Neural cell (in vitro differentiated cells): ENCODE data around the gene SEC24C. TPM values are rescaled to one million over a fixed set of nuclear protein-coding genes. Genes with fewer than 3 reads are reported as not detected.

Experiments
- H2AFZ ChIP-seq: fragments of 200-600, 300-800 bp; sonication (generic), shearing (Covaris generic); 2 replicates; pipeline ENCODE4 v1.6.0; 2014; ENCODE audit warnings: low read depth, mild to moderate bottlenecking, antibody characterized with exemption, low read length, moderate library complexity
- H3F3A ChIP-seq: fragments of 200-600 bp; shearing (Covaris generic); 2 replicates; pipeline ENCODE4 v1.6.1; 2016; ENCODE audit warnings: mild to moderate bottlenecking, moderate library complexity, mixed read lengths, antibody characterized with exemption, low read length; ENCODE audit not compliant: insufficient read depth, poor library complexity, severe bottlenecking
- H3K27ac ChIP-seq: fragments of 200-600, 300-800 bp; sonication (generic), shearing (Covaris generic); 2 replicates; pipeline ENCODE4 v1.5.1; 2014; ENCODE audit warnings: mild to moderate bottlenecking, low read length, moderate library complexity
- H3K27me3 ChIP-seq: fragments of 300-800, 200-600 bp; sonication (generic), shearing (Covaris generic); 2 replicates; pipeline ENCODE4 v1.6.0; 2014; ENCODE audit warnings: mild to moderate bottlenecking, low read depth, low read length, moderate library complexity; ENCODE audit not compliant: insufficient read depth
- H3K36me3 ChIP-seq: fragments of 300-800, 200-600 bp; sonication (generic), shearing (Covaris generic); 2 replicates; pipeline ENCODE4 v1.5.1; 2014; ENCODE audit warnings: mild to moderate bottlenecking, antibody characterized with exemption, low read length, moderate library complexity; ENCODE audit not compliant: insufficient read depth
- H3K4me2 ChIP-seq: fragments of 300-800, 200-600 bp; sonication (generic), shearing (Covaris generic); 2 replicates; pipeline ENCODE4 v1.6.0; 2014; ENCODE audit warnings: mild to moderate bottlenecking, low read length
- H3K4me3 ChIP-seq: fragments of 300-800, 200-600 bp; sonication (generic), shearing (Covaris generic); 2 replicates; pipeline ENCODE4 v1.5.1; 2014; ENCODE audit warnings: mild to moderate bottlenecking, low read length, moderate library complexity
- H3K79me2 ChIP-seq: fragments of 200-600 bp; shearing (Covaris generic); replicated peaks from 2 replicates; pipeline ENCODE4 v1.6.0; 2014; ENCODE audit warnings: mild to moderate bottlenecking, low read length, moderate library complexity; ENCODE audit not compliant: insufficient read depth
- H3K9ac ChIP-seq: fragments of 300-800, 200-600 bp; sonication (generic), shearing (Covaris generic); 2 replicates; pipeline ENCODE4 v1.6.1; 2016; ENCODE audit warnings: mild to moderate bottlenecking, low read length, mixed read lengths
- H3K9me2 ChIP-seq: fragments of 200-600 bp; shearing (Covaris generic); 2 replicates; pipeline ENCODE4 v1.6.1; 2016; ENCODE audit warnings: mild to moderate bottlenecking, low read length, mixed read lengths; ENCODE audit not compliant: insufficient read depth
- H3K9me3 ChIP-seq: fragments of 200-600, 300-800 bp; sonication (generic), shearing (Covaris generic); 2 replicates; pipeline ENCODE4 v1.6.1; 2016; ENCODE audit warnings: mild to moderate bottlenecking, mixed run types, low read length, moderate library complexity, mixed read lengths
- H4K20me1 ChIP-seq: fragments of 200-600 bp; shearing (Covaris generic); 2 replicates; pipeline ENCODE4 v1.6.1; 2016; ENCODE audit warnings: mild to moderate bottlenecking, mixed run types; ENCODE audit not compliant: insufficient read depth
- EP300 ChIP-seq: fragments of 450-650 bp; conservative IDR thresholded peaks from 2 replicates; pipeline ENCODE4 v1.6.1; 2014; ENCODE audit warnings: antibody characterized with exemption, mild to moderate bottlenecking, moderate library complexity; ENCODE audit not compliant: poor library complexity, severe bottlenecking
- EZH2 ChIP-seq: fragments of 200-600, 300-800 bp; shearing (Covaris generic), sonication (generic); IDR thresholded peaks from 2 replicates; pipeline ENCODE4 v1.6.1; 2014; ENCODE audit warnings: antibody characterized with exemption, low read length, borderline replicate concordance, mild to moderate bottlenecking; ENCODE audit not compliant: insufficient read depth, poor library complexity, severe bottlenecking
- MXI1 ChIP-seq: fragments of 450-650 bp; conservative IDR thresholded peaks from 2 replicates; pipeline ENCODE4 v1.6.1; 2014; ENCODE audit warnings: antibody characterized with exemption, mild to moderate bottlenecking; ENCODE audit not compliant: poor library complexity, severe bottlenecking
- POLR2AphosphoS5 ChIP-seq: IDR thresholded peaks from 2 replicates; pipeline ENCODE4 v1.6.1; 2012
- RAD21 ChIP-seq: fragments of 450-650 bp; conservative IDR thresholded peaks from 2 replicates; pipeline ENCODE4 v1.6.1; 2014; ENCODE audit warnings: antibody characterized with exemption, mild to moderate bottlenecking, moderate library complexity
- SMC3 ChIP-seq: fragments of 450-650 bp; conservative IDR thresholded peaks from 2 replicates; pipeline ENCODE4 v1.6.1; 2014; ENCODE audit warnings: antibody characterized with exemption, mild to moderate bottlenecking, moderate library complexity; ENCODE audit not compliant: poor library complexity
- TAF1 ChIP-seq: IDR thresholded peaks from 2 replicates; pipeline ENCODE4 v1.6.1; 2012; ENCODE audit warnings: low read depth
- polyA plus RNA-seq: library from polyadenylated mRNA; depleted of rRNA; stranded (reverse); fragments of >200 nt; gene quantifications from 2 replicates; pipeline ENCODE4 v1.2.3, GENCODE V29; 2014
- TF ChIP-seq, protein P1 (sequence below): fragments of 450-650 bp; IDR thresholded peaks from 2 replicates; pipeline ENCODE4 v1.5.1; 2014; ENCODE audit warnings: antibody characterized with exemption, mild to moderate bottlenecking, moderate library complexity; ENCODE audit not compliant: poor library complexity, severe bottlenecking
- TF ChIP-seq, protein P2 (sequence below): IDR thresholded peaks from 2 replicates; pipeline ENCODE4 v1.6.1; 2012; ENCODE audit warnings: borderline replicate concordance

Gene SEC24C
- polyA plus RNA-seq, 1 donor from 2014 or later, result 43.0 TPM

DNA sequence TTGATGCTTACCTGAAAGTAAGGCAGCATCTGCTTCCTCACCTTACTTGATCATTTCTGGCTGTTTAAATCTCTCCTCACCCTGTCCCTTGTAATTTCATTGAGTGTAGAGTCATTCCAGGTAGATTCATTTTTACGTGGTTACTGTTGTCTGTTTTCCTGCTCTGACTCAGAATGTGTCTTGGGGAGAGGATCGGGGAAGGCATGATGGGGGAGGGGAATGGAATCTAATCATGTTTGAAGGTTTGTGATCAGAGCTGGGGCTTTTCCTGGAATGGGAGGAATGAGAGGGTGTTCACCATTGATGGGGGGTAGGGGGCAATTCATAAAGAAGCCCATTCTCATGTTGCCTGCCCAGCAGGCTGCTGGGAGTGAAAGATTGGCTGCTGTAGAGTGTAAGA lies 18.7 kb downstream of the SEC24C start:
- Histone ChIP-seq H3K9me2 (no peaks in the 10 kb centered on the region), H3F3A (no peaks in the 10 kb centered on the region), H3K9me3 (no peaks in the 10 kb centered on the region), H2AFZ (no peak overlapping the region), H3K4me3 (no peak overlapping the region), H3K9ac (no peak overlapping the region), H3K79me2 (no peaks in the 10 kb centered on the region), H3K4me2 (no peak overlapping the region), H3K36me3 (no peaks in the 10 kb centered on the region), H3K27ac (no peak overlapping the region), H3K27me3 (no peaks in the 10 kb centered on the region), H4K20me1 (no peaks in the 10 kb centered on the region)
- TF ChIP-seq RAD21 (no peak), MXI1 (no peak), EZH2 (no peak), EP300 (no peak), SMC3 (no peak), POLR2AphosphoS5 (no peak), TAF1 (no peak)
- TF ChIP-seq, protein P1, sequence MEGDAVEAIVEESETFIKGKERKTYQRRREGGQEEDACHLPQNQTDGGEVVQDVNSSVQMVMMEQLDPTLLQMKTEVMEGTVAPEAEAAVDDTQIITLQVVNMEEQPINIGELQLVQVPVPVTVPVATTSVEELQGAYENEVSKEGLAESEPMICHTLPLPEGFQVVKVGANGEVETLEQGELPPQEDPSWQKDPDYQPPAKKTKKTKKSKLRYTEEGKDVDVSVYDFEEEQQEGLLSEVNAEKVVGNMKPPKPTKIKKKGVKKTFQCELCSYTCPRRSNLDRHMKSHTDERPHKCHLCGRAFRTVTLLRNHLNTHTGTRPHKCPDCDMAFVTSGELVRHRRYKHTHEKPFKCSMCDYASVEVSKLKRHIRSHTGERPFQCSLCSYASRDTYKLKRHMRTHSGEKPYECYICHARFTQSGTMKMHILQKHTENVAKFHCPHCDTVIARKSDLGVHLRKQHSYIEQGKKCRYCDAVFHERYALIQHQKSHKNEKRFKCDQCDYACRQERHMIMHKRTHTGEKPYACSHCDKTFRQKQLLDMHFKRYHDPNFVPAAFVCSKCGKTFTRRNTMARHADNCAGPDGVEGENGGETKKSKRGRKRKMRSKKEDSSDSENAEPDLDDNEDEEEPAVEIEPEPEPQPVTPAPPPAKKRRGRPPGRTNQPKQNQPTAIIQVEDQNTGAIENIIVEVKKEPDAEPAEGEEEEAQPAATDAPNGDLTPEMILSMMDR, result no peak
- TF ChIP-seq, protein P2, sequence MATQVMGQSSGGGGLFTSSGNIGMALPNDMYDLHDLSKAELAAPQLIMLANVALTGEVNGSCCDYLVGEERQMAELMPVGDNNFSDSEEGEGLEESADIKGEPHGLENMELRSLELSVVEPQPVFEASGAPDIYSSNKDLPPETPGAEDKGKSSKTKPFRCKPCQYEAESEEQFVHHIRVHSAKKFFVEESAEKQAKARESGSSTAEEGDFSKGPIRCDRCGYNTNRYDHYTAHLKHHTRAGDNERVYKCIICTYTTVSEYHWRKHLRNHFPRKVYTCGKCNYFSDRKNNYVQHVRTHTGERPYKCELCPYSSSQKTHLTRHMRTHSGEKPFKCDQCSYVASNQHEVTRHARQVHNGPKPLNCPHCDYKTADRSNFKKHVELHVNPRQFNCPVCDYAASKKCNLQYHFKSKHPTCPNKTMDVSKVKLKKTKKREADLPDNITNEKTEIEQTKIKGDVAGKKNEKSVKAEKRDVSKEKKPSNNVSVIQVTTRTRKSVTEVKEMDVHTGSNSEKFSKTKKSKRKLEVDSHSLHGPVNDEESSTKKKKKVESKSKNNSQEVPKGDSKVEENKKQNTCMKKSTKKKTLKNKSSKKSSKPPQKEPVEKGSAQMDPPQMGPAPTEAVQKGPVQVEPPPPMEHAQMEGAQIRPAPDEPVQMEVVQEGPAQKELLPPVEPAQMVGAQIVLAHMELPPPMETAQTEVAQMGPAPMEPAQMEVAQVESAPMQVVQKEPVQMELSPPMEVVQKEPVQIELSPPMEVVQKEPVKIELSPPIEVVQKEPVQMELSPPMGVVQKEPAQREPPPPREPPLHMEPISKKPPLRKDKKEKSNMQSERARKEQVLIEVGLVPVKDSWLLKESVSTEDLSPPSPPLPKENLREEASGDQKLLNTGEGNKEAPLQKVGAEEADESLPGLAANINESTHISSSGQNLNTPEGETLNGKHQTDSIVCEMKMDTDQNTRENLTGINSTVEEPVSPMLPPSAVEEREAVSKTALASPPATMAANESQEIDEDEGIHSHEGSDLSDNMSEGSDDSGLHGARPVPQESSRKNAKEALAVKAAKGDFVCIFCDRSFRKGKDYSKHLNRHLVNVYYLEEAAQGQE, result no peak

DNA sequence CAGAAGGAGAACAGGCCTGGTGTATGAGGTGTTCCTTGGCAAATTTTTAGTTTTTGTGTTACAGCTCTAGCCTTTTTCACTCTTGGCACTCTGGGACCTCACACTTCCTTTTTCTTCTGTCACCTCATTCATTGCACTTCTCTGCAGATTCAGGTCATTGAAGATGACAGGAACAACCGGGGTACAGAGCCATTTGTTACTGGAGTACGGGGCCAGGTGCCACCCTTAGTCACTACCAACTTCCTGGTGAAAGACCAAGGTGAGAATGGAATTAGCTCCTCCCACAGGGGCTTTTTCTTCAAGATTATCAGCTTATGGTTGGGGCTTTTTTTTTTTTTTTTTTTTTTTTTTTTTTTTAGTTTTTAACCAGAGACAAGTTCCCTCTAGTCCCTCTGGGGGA lies 19.2 kb downstream of the SEC24C start:
- Histone ChIP-seq H3K79me2 (no peaks in the 10 kb centered on the region), H3K9me3 (no peaks in the 10 kb centered on the region), H3K27ac (no peak overlapping the region), H3K36me3 (no peaks in the 10 kb centered on the region), H3F3A (no peaks in the 10 kb centered on the region), H3K9ac (no peak overlapping the region), H3K27me3 (no peaks in the 10 kb centered on the region), H4K20me1 (no peaks in the 10 kb centered on the region), H3K4me3 (no peak overlapping the region), H3K9me2 (no peaks in the 10 kb centered on the region), H3K4me2 (no peak overlapping the region), H2AFZ (no peak overlapping the region)
- no peak for TF ChIP-seq POLR2AphosphoS5
- TF ChIP-seq, protein P2, result no peak
- no peak for TF ChIP-seq TAF1
- TF ChIP-seq, protein P1, result no peak
- TF ChIP-seq EP300, result no peak
- TF ChIP-seq RAD21, result no peak
- no peak for TF ChIP-seq SMC3
- TF ChIP-seq EZH2, result no peak
- no peak for TF ChIP-seq MXI1
